Loucy (cell line): ENCODE results near the gene BCAS3.

ENCODE experiments used
- CTCF ChIP-seq: fragments of 200-600 bp; sonication (generic); conservative IDR thresholded peaks from 2 replicates; pipeline ENCODE4 v1.5.1; 2014; ENCODE audit warnings: mild to moderate bottlenecking, antibody characterized with exemption, low read length
- EZH2phosphoT487 ChIP-seq: fragments of 200-600 bp; IDR thresholded peaks from 2 replicates; pipeline ENCODE4 v1.6.1; 2018; ENCODE audit warnings: antibody characterized with exemption, mild to moderate bottlenecking, moderate library complexity, borderline replicate concordance

GRCh38 chr17:61073799-61074513, 396.3 kb downstream of the BCAS3 start:
- no peak for TF ChIP-seq CTCF
- no peak for TF ChIP-seq EZH2phosphoT487
